Bronchial epithelial cell (primary cell): ENCODE measurements around the gene CBX5. TPM values are rescaled to one million over a fixed set of nuclear protein-coding genes. Genes with fewer than 3 reads are reported as not detected.

Experiments
- DNase-seq: peaks from one replicate; pipeline ENCODE4 v3.0.0-alpha.2; 2010; ENCODE audit warnings: low read depth
- FAIRE-seq: peaks from 2 replicates; lab custom pipeline; 2011; peaks lifted over from hg19 to GRCh38; lab: Jason Lieb, UNC
- H3K27me3 ChIP-seq: 2 replicates; pipeline ENCODE4 v1.5.1; 2011; ENCODE audit warnings: low read length; ENCODE audit not compliant: control insufficient read depth, insufficient read depth
- H3K36me3 ChIP-seq: 2 replicates; pipeline ENCODE4 v1.5.1; 2011; ENCODE audit warnings: low read length; ENCODE audit not compliant: control insufficient read depth, insufficient read depth
- H3K4me3 ChIP-seq: 2 replicates; pipeline ENCODE4 v1.5.1; 2011; ENCODE audit warnings: mild to moderate bottlenecking, low read depth, low read length, control low read depth
- total RNA-seq: library from RNA; depleted of rRNA; stranded (reverse); fragments of >200 nt; gene quantifications from 2 replicates; pipeline ENCODE4 v1.2.1, GENCODE V29; 2014
- TF ChIP-seq, protein P1 (sequence below): IDR thresholded peaks from 2 replicates; pipeline ENCODE4 v1.5.1; 2011; ENCODE audit warnings: mild to moderate bottlenecking, moderate library complexity, low read length, control low read depth, inconsistent platforms; ENCODE audit not compliant: insufficient read depth, severe bottlenecking

CBX5 gene
- total RNA-seq, 1 donor from 2014 or later, result 13.2 TPM

- TF ChIP-seq, protein P1, sequence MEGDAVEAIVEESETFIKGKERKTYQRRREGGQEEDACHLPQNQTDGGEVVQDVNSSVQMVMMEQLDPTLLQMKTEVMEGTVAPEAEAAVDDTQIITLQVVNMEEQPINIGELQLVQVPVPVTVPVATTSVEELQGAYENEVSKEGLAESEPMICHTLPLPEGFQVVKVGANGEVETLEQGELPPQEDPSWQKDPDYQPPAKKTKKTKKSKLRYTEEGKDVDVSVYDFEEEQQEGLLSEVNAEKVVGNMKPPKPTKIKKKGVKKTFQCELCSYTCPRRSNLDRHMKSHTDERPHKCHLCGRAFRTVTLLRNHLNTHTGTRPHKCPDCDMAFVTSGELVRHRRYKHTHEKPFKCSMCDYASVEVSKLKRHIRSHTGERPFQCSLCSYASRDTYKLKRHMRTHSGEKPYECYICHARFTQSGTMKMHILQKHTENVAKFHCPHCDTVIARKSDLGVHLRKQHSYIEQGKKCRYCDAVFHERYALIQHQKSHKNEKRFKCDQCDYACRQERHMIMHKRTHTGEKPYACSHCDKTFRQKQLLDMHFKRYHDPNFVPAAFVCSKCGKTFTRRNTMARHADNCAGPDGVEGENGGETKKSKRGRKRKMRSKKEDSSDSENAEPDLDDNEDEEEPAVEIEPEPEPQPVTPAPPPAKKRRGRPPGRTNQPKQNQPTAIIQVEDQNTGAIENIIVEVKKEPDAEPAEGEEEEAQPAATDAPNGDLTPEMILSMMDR, result no peak
- no peak overlapping the region for H3K4me3 ChIP-seq
- DNase-seq (no peak), FAIRE-seq (no peak)
- H3K36me3 ChIP-seq, result no peaks in the 10 kb centered on the region
- H3K27me3 ChIP-seq, result peaks cover 12% of the 10 kb centered on the region
Observed at GRCh38 chr12:54199917-54200316, 80.0 kb downstream of the CBX5 start.

- Histone ChIP-seq H3K36me3 (no peaks in the 10 kb centered on the region), H3K27me3 (peaks cover 11% of the 10 kb centered on the region), H3K4me3 (no peak overlapping the region)
- TF ChIP-seq, protein P1, result no peak
- FAIRE-seq, result no peak
- DNase-seq, result no peak
Observed at GRCh38 chr12:54199034-54199433, 80.9 kb downstream of the CBX5 start.

GRCh38 chr12:54197431-54197909, 82.5 kb downstream of the CBX5 start:
- DNase-seq (no peak), FAIRE-seq (no peak)
- no peaks in the 10 kb centered on the region for H3K36me3 ChIP-seq
- no peak overlapping the region for H3K4me3 ChIP-seq
- TF ChIP-seq, protein P1, result no peak
- H3K27me3 ChIP-seq, result peaks cover 15% of the 10 kb centered on the region

- FAIRE-seq, result no peak
- no peak for DNase-seq
- no peak overlapping the region for H3K4me3 ChIP-seq
- peaks cover 15% of the 10 kb centered on the region for H3K27me3 ChIP-seq
- TF ChIP-seq, protein P1, result no peak
- no peaks in the 10 kb centered on the region for H3K36me3 ChIP-seq
Observed at GRCh38 chr12:54197010-54197409, 82.9 kb downstream of the CBX5 start.

DNA sequence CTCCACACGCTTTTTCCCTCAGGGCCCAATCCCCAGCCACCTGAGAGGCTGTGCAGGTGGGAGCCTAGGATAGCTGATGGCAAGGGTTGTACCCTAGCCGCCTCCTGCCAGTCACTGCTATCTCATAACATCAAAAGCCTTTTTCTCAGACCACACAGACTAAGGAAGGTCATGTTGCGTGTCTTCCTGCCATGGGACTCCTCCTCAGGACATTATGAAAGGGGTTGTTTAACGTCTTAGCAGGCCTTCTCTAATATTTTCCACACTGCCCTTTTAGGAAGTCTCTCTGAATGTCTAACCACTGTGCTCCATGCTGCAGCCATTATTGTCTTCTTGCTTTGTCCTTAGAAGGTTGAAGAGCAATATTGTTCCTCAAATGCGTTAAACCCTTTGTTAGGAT, 83.5 kb downstream of the CBX5 start:
- TF ChIP-seq, protein P1, result no peak
- FAIRE-seq, result no peak
- H3K36me3 ChIP-seq, result no peaks in the 10 kb centered on the region
- DNase-seq, result no peak
- H3K27me3 ChIP-seq, result peaks cover 15% of the 10 kb centered on the region
- no peak overlapping the region for H3K4me3 ChIP-seq

- TF ChIP-seq, protein P1, result no peak
- no peak overlapping the region for H3K4me3 ChIP-seq
- FAIRE-seq (no peak), DNase-seq (no peak)
- peaks cover 15% of the 10 kb centered on the region for H3K27me3 ChIP-seq
- H3K36me3 ChIP-seq, result no peaks in the 10 kb centered on the region
Observed at GRCh38 chr12:54195737-54196347, 84.1 kb downstream of the CBX5 start.
